Heart right ventricle (tissue), 16 donors: Measurements from ENCODE around the gene PDF. TPM values are rescaled to one million over a fixed set of nuclear protein-coding genes. Genes with fewer than 3 reads are reported as not detected.

ENCODE experiments used
- ATAC-seq, 8 donors: fragments of 200-7000 bp; cut with Tn5 transposase; one replicate each; pipeline ENCODE4 v1.9.1; 2020; ENCODE audit warnings: mild to moderate bottlenecking in 8 of 8, moderate library complexity in 8 of 8, moderate number of reproducible peaks in 1 of 8
- DNase-seq, 2 donors: peaks; one replicate each; pipeline ENCODE4 v3.0.0-alpha.2; 2020
- H3K27ac ChIP-seq, 10 donors: fragments of 200-600 bp; sonication (generic) in 2 of 10; one replicate each; pipeline versions ENCODE4 v1.5.0 to v1.8.0; 2020 to 2022; ENCODE audit warnings: mild to moderate bottlenecking in 3 of 10
- H3K27me3 ChIP-seq, 7 donors: fragments of 200-600 bp; one replicate each; pipeline ENCODE4 v1.8.0; 2021 to 2022; ENCODE audit warnings: mild to moderate bottlenecking in 2 of 7
- H3K36me3 ChIP-seq, 9 donors: fragments of 200-600 bp; sonication (generic) in 1 of 9; one replicate each; pipeline versions ENCODE4 v1.5.0 to v1.8.0; 2020 to 2022; ENCODE audit warnings: mild to moderate bottlenecking in 2 of 9
- H3K4me1 ChIP-seq, 9 donors: fragments of 200-600 bp; sonication (generic) in 1 of 9; one replicate each; pipeline versions ENCODE4 v1.5.0 to v1.8.0; 2020 to 2022; ENCODE audit warnings: mild to moderate bottlenecking in 4 of 9
- H3K4me3 ChIP-seq, 10 donors: fragments of 200-600 bp; sonication (generic) in 2 of 10; one replicate each; pipeline versions ENCODE4 v1.5.0 to v1.8.0; 2020 to 2022; ENCODE audit warnings: mild to moderate bottlenecking in 7 of 10, moderate library complexity in 2 of 10
- H3K9me3 ChIP-seq, 11 donors: fragments of 200-600 bp in 10 of 11; sonication (generic) in 2 of 11; one replicate each; pipeline versions ENCODE4 v1.5.0 to v1.8.0; 2013 to 2022; ENCODE audit warnings: mild to moderate bottlenecking in 2 of 11, control low read depth in 1 of 11, moderate library complexity in 1 of 11
- WGBS, 2 donors: extraction: QIAGEN DNeasy Blood & Tissue Kit; methylation state at CpG; one replicate each; pipeline ENCODE4 v1.1.7; 2013; ENCODE audit warnings: inconsistent platforms in 1 of 2; 5-methylcytosine and 5-hydroxymethylcytosine counted together
- intact Hi-C, 10 donors: fragments of 100-400 bp; cut with DNase I; formaldehyde crosslinking; loops; one replicate each; pipeline versions ENCODE4 v1.11.1 to v1.14.2; 2022
- polyA plus RNA-seq, 2 donors: library from polyadenylated mRNA; stranded (reverse); fragments of 200-250 nt; gene quantifications; one replicate each; pipeline ENCODE4 v1.2.3, GENCODE V29; 2013
- total RNA-seq, 10 donors: library from RNA; stranded (reverse); fragmentation: NEBNext Ultra II Directional in 3 of 10; extraction: Animal tissue kit (Norgen Biotek cat#: 25700) in 3 of 10; gene quantifications; one replicate each; pipeline versions ENCODE4 v1.2.1 to v1.2.4, GENCODE V29; 2021 to 2023
- TF ChIP-seq, protein P1 (sequence below), 9 donors: fragments of 200-600 bp; sonication (generic) in 2 of 9; IDR thresholded peaks; one replicate each; pipeline versions ENCODE4 v1.5.0 to v1.8.0; 2021 to 2022; ENCODE audit warnings: antibody characterized with exemption in 9 of 9, mild to moderate bottlenecking in 5 of 9, moderate library complexity in 1 of 9
- donor health status: Arrhythmogenic right ventricular cardiomyopathy.
- donor health status: ischemic (EF 13 %, LVEDD 7.1; RV severe dilation, severe dysfunction).
- donor health status: healthy with polysubstance abuse.
- donor health status: DM: no; HTN: yes; CAD: no.
- donor health status: DM: no; HTN: no; CAD: no.
- donor health status: ischemic (EF 25% LVEDD 6.9; RV normal size, moderate dysfunction).
- donor health status: ischemic (EF 25% LVEDD 5.7; RV mildly dilated, moderate dysfunction).
- donor health status: healthy.
- donor health status: DM: yes; HTN: yes; CAD: no.
- donor health status: Ischemic cardiomyopathy.
- donor health status: ischemic (EF 35%, LVEDD 5.7; RV mildly dilated, moderate dysfunction).
- donor health status: nonischemic (EF 11% LVEDD 7.7; RV severe dilation, severe dysfunction).
- donor health status: DM: yes; HTN: yes; CAD: no.
- donor health status: PGD.
- donor health status: ischemic (EF 29% LVEDD 5.4; RV normal size, mild dysfunction).
- donor health status: nonischemic (EF 23%, LVEDD 6.1; RV moderate dilation, normal function).

Gene PDF
- total and polyA plus RNA-seq, 12 donors = 2.0 to 10.7 (median 5.4) TPM

DNA sequence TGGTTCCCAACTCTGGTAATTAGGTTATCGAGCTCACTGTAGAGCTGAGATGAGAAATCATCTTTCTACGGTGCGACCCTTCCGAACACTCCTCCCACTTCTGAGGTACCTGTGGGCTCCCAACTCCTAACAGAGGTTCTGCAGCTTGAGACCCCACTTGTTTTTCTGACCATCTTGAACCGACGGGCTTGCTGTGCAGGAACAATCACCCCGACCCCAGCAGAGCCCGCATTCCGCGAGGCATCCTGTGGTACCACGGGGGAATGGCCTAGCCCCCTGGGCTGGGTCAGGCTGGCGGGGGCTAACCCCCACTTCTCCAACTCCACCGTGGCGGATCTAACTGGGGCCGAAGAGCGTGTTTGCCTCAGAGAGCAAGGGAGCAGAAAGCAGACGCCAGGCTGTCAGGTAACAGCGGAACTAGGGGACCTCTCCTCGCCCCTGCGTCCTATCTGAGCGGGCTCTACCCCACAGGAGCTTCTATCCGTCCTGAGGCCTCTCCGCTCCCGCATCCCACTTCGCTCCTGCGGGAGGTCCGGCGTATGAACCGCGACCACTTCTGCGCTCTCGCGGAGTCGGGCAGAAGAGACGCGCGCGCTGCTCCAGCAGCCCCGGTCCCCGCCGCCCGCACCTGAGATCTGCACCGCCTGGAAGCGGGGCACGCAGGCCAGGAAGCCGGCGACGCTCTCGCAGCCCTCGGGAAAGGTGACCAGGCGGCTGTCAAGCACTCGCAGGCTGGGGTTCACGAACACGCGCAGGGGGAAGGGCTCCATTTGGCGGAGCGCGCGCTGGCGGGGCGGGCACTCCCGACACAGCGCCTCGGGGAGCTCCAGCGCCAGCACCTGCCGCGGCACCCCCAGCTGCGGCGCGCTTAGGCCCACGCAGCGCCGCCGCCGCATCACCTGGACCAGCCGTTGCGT, 761 bp downstream of the PDF start:
- DNase-seq (peak in 1 of 2 donors; percentile 39), ATAC-seq (peak in 6 of 8 donors; percentile 7 to 53 (median 13))
- Histone ChIP-seq H3K36me3 (peaks cover 0 to 74% (median 46%) of the 10 kb centered on the region in 9 donors), H3K9me3 (no peaks in the 10 kb centered on the region), H3K27me3 (no peaks in the 10 kb centered on the region), H3K4me3 (peak overlapping the region; percentile 69 to 99 (median 90)), H3K27ac (peak overlapping the region in 9 of 10 donors; percentile 88 to 97 (median 92)), H3K4me1 (peaks cover 3 to 59% (median 52%) of the 10 kb centered on the region in 9 donors)
- 6 to 7% methylated on average over 76 to 77 of the region's 77 CpGs for WGBS, 2 donors
- TF ChIP-seq, protein P1, sequence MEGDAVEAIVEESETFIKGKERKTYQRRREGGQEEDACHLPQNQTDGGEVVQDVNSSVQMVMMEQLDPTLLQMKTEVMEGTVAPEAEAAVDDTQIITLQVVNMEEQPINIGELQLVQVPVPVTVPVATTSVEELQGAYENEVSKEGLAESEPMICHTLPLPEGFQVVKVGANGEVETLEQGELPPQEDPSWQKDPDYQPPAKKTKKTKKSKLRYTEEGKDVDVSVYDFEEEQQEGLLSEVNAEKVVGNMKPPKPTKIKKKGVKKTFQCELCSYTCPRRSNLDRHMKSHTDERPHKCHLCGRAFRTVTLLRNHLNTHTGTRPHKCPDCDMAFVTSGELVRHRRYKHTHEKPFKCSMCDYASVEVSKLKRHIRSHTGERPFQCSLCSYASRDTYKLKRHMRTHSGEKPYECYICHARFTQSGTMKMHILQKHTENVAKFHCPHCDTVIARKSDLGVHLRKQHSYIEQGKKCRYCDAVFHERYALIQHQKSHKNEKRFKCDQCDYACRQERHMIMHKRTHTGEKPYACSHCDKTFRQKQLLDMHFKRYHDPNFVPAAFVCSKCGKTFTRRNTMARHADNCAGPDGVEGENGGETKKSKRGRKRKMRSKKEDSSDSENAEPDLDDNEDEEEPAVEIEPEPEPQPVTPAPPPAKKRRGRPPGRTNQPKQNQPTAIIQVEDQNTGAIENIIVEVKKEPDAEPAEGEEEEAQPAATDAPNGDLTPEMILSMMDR (IDR thresholded peaks at IDR 0.05) = no peak
- intact Hi-C loops = no loop called here

DNA sequence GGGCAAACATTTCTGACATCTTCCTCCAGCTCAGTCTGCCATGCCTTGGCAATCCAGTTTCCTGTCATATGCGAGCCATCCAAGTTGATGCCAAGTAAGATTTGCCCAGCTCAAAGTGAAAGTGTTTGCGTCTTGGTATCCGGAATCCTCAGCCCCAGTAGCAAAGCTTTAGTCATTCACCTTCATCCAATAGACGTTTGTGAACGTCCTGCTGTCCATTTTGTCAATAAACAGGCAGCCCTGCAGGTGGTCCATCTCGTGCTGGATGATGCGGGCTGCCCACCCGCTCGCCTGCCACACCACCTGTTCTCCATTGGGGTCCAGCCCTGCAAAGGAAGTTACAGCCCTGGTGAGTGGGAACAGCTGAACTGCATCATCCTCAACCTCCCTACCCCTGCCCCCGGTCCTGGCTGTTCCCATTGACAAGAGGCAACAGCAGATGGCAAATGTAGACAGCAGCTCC, 1.5 kb downstream of the PDF start:
- Histone ChIP-seq H3K9me3 (no peaks in the 10 kb centered on the region), H3K36me3 (peaks cover 0 to 74% (median 41%) of the 10 kb centered on the region in 9 donors), H3K4me1 (peaks cover 5 to 62% (median 52%) of the 10 kb centered on the region in 9 donors), H3K4me3 (peak overlapping the region in 3 of 10 donors; percentile 69 to 95 (median 95)), H3K27ac (peak overlapping the region in 1 of 10 donors; percentile 93), H3K27me3 (no peaks in the 10 kb centered on the region)
- no peak for ATAC-seq
- WGBS, 2 donors = 60 to 63% methylated on average over 10 of the region's 10 CpGs
- no peak for DNase-seq
- TF ChIP-seq, protein P1 (IDR thresholded peaks at IDR 0.05) = no peak
- intact Hi-C loops = no loop called here

DNA sequence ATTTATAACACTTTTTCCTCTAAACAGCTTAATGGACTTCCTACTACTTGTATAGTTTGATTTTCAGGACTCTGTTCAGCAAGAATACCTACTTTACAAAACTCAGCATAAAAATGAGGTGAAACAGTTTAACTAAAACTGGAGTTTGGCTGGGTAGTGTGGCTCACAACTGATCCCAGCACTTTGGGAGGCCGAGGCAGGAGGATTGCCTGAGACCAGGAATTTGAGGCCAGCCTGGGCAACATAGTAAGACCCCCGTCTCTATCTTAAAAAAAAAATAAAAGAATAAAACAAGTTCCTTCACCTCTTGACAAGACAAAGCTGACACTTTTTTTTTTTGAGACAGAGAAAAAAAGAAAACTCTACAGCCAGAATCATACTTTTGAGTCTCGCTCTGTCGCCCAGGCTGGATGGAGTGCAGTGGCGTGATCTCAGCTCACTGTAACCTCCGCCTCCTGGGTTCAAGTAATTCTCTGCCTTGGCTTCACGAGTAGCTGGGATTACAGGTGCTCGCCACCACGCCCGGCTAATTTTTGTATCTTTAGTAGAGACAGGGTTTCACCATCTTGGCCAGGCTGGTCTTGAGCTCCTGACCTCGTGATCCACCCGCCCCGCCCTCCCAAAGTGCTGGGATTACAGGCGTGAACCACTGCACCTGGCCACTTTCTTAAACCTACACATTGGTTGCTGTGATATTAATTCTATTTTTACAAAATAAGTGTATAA, 2.6 kb downstream of the PDF start:
- intact Hi-C loops = no loop called here
- H3K27ac ChIP-seq = no peak overlapping the region
- TF ChIP-seq, protein P1 (IDR thresholded peaks at IDR 0.05) = no peak
- H3K9me3 ChIP-seq = no peaks in the 10 kb centered on the region
- peaks cover 0 to 74% (median 37%) of the 10 kb centered on the region in 9 donors for H3K36me3 ChIP-seq
- ATAC-seq (no peak), DNase-seq (no peak)
- H3K4me1 ChIP-seq = peaks cover 5 to 63% (median 52%) of the 10 kb centered on the region in 9 donors
- WGBS, 2 donors = 96% methylated on average over 14 of the region's 14 CpGs
- no peaks in the 10 kb centered on the region for H3K27me3 ChIP-seq
- no peak overlapping the region for H3K4me3 ChIP-seq
